IgD-negative memory B cell (primary cell): ENCODE measurements around the gene UQCRH. TPM values are rescaled to one million over a fixed set of nuclear protein-coding genes. Genes with fewer than 3 reads are reported as not detected.
"Not testable (repeated sequence)": the region's sequence is repeated elsewhere in the genome, so short reads cannot be mapped to it uniquely, and the experiment has no call there.

ENCODE experiments used
- H3K27ac Mint-ChIP-seq, 3 donors: one replicate each; pipeline ENCODE4 v1.8.0; 2020 to 2022; ENCODE audit warnings: mild to moderate bottlenecking in 3 of 3, mixed read lengths in 3 of 3, moderate library complexity in 1 of 3
- H3K27me3 Mint-ChIP-seq: one replicate; pipeline ENCODE4 v1.8.0; 2021; ENCODE audit warnings: mixed read lengths
- H3K36me3 Mint-ChIP-seq: one replicate; pipeline ENCODE4 v1.8.0; 2020; ENCODE audit warnings: mild to moderate bottlenecking, mixed read lengths
- H3K4me1 Mint-ChIP-seq, 3 donors: one replicate each; pipeline ENCODE4 v1.8.0; 2020 to 2022; ENCODE audit warnings: mixed read lengths in 3 of 3, mild to moderate bottlenecking in 1 of 3
- H3K4me3 Mint-ChIP-seq, 4 donors: one replicate each; pipeline ENCODE4 v1.8.0; 2020 to 2022; ENCODE audit warnings: mild to moderate bottlenecking in 4 of 4, mixed read lengths in 4 of 4, moderate library complexity in 3 of 4
- H3K9me3 Mint-ChIP-seq, 3 donors: one replicate each; pipeline ENCODE4 v1.8.0; 2020 to 2021; ENCODE audit warnings: mixed read lengths in 3 of 3, mild to moderate bottlenecking in 1 of 3
- polyA plus RNA-seq: library from polyadenylated mRNA; unstranded; fragments of 300-500 nt; fragmentation: Illumina TruSeq; gene quantifications from one replicate; pipeline ENCODE4 v1.2.3, GENCODE V29; 2021

Gene UQCRH
- polyA plus RNA-seq, 1 donor from 2014 or later = 310 TPM

GRCh38 chr1:46315669-46316403, 12.3 kb downstream of the UQCRH start:
- Mint-ChIP-seq H3K4me1 (peaks cover 0 to under 1% (median 0%) of the 10 kb centered on the region in 3 donors), H3K36me3 (peaks cover 4% of the 10 kb centered on the region), H3K27me3 (no peaks in the 10 kb centered on the region), H3K4me3 (no peak overlapping the region), H3K9me3 (no peaks in the 10 kb centered on the region), H3K27ac (peak overlapping the region in 1 of 3 donors; percentile 15)

DNA sequence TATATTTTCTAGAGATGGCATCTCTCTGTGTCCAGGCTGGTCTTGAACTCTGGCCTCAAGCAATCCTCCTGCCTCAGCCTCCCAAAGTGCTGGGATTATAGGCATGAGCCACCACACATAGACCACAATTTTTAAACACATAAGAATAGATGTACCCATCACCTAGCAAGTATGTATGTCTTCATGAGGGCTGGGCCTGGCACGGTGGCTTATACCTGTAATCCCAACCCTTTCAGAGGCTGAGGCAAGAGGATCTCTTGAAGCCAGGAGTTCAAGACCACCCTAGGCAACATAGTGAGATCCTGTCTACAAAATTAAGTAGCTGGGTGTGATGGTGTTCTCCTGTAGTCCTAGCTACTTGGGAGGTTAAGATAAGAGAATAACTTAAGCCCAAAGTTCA, 13.8 kb downstream of the UQCRH start:
- H3K4me3 Mint-ChIP-seq = no peak overlapping the region
- H3K9me3 Mint-ChIP-seq = no peaks in the 10 kb centered on the region
- peaks cover 4% of the 10 kb centered on the region for H3K36me3 Mint-ChIP-seq
- H3K27me3 Mint-ChIP-seq = no peaks in the 10 kb centered on the region
- H3K27ac Mint-ChIP-seq = no peak overlapping the region
- peaks cover 0 to 8% (median 2%) of the 10 kb centered on the region in 3 donors for H3K4me1 Mint-ChIP-seq

GRCh38 chr1:46319301-46319700, 15.8 kb downstream of the UQCRH start:
- H3K27me3 Mint-ChIP-seq, H3K36me3 Mint-ChIP-seq, H3K4me1 Mint-ChIP-seq, H3K4me3 Mint-ChIP-seq, H3K27ac Mint-ChIP-seq, H3K9me3 Mint-ChIP-seq: not testable (repeated sequence)

DNA sequence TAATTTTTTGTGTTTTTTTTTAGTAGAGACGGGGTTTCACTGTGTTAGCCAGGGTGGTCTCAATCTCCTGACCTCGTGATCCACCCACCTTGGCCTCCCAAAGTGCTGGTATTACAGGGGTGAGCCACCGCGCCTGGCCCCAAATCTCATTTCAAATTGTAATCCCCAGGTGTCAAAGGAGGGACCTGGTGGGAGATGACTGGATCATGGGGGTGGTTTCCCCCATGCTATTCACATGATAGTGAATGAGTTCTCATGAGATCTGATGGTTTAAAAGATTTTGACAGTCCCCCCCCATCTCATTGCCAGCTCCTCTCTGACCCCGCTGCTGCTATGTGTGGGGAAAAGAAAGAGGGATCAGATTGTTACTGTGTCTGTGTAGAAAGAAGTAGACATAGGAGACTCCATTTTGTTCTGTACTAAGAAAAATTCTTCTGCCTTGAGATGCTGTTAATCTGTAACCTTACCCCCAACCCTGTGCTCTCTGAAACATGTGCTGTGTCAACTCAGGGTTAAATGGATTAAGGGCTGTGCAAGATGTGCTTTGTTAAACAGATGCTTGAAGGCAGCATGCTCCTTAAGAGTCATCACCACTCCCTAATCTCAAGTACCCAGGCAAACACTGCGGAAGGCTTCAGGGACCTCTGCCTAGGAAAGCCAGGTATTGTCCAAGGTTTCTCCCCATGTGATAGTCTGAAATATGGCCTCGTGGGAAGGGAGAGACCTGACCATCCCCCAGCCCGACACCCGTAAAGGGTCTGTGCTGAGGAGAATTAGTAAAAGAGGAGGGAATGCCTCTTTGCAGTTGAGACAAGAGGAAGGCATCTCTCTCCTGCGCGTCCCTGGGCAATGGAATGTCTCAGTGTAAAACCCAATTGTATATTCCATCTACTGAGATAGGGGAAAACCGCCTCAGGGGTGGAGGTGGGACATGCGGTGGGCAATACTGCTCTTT, 16.7 kb downstream of the UQCRH start:
- Mint-ChIP-seq H3K27ac (peak overlapping the region in 2 of 3 donors; percentile 19 to 68), H3K4me1 (peaks cover 2 to 11% (median 3%) of the 10 kb centered on the region in 3 donors)
- not testable (repeated sequence) for H3K27me3 Mint-ChIP-seq, H3K4me3 Mint-ChIP-seq, H3K9me3 Mint-ChIP-seq, H3K36me3 Mint-ChIP-seq

DNA sequence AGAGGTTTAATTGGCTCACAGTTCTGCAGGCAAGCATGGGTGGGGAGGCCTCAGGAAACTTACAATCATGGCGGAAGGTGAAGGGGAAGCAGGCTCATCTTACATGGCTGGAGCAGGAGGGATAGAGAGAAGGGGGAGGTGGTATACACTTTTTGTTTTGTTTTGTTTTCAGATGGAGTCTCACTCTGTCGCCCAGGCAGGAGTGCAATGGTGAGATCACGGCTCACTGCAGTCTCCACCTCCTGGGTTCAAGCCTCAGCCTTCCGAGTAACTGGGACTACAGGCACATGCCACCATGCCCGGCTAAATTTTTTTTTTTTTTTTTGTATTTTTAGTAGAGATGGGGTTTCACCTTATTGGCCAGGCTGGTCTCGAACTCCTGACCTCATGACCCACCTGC, 18.7 kb downstream of the UQCRH start:
- H3K9me3 Mint-ChIP-seq, H3K27me3 Mint-ChIP-seq, H3K36me3 Mint-ChIP-seq: not testable (repeated sequence)
- H3K4me3 Mint-ChIP-seq = peak overlapping the region in 1 of 4 donors; percentile 0
- peak overlapping the region in 1 of 3 donors; percentile 23 for H3K27ac Mint-ChIP-seq
- peaks cover 14 to 23% (median 16%) of the 10 kb centered on the region in 3 donors for H3K4me1 Mint-ChIP-seq

GRCh38 chr1:46325285-46326076, 22.0 kb downstream of the UQCRH start:
- H3K36me3 Mint-ChIP-seq, H3K9me3 Mint-ChIP-seq, H3K27me3 Mint-ChIP-seq: not testable (repeated sequence)
- peak overlapping the region; percentile 93 to 99 (median 96) for H3K27ac Mint-ChIP-seq
- H3K4me1 Mint-ChIP-seq = peaks cover 21 to 34% (median 26%) of the 10 kb centered on the region in 3 donors
- peak overlapping the region in 3 of 4 donors; percentile 51 to 82 (median 54) for H3K4me3 Mint-ChIP-seq

- peak overlapping the region in 2 of 3 donors; percentile 23 to 60 for H3K27ac Mint-ChIP-seq
- not testable (repeated sequence) for H3K27me3 Mint-ChIP-seq, H3K9me3 Mint-ChIP-seq, H3K36me3 Mint-ChIP-seq
- H3K4me1 Mint-ChIP-seq = peaks cover 42 to 51% (median 42%) of the 10 kb centered on the region in 3 donors
- H3K4me3 Mint-ChIP-seq = peak overlapping the region in 2 of 4 donors; percentile 52 to 76
These were observed 24.7 kb downstream of the UQCRH start for GRCh38 chr1:46328182-46328581.

DNA sequence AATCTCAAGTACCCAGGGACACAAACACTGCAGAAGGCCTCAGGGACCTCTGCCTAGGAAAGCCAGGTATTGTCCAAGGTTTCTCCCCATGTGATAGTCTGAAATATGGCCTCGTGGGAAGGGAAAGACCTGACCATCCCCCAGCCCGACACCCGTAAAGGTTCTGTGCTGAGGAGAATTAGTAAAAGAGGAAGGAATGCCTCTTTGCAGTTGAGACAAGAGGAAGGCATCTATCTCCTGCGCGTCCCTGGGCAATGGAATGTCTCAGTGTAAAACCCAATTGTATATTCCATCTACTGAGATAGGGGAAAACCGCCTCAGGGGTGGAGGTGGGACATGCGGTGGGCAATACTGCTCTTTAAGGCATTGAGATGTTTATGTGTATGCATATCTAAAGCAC, 26.3 kb downstream of the UQCRH start:
- not testable (repeated sequence) for H3K27me3 Mint-ChIP-seq, H3K9me3 Mint-ChIP-seq, H3K36me3 Mint-ChIP-seq
- H3K4me1 Mint-ChIP-seq = peaks cover 53 to 57% (median 53%) of the 10 kb centered on the region in 3 donors
- H3K27ac Mint-ChIP-seq = peak overlapping the region; percentile 27 to 97 (median 63)
- peak overlapping the region; percentile 50 to 85 (median 82) for H3K4me3 Mint-ChIP-seq

GRCh38 chr1:46330381-46330780, 26.9 kb downstream of the UQCRH start:
- H3K27me3 Mint-ChIP-seq, H3K9me3 Mint-ChIP-seq, H3K36me3 Mint-ChIP-seq: not testable (repeated sequence)
- Mint-ChIP-seq H3K4me3 (peak overlapping the region; percentile 50 to 85 (median 70)), H3K4me1 (peaks cover 49 to 54% (median 50%) of the 10 kb centered on the region in 3 donors), H3K27ac (peak overlapping the region in 2 of 3 donors; percentile 97 to 98)

GRCh38 chr1:46331786-46332540, 28.5 kb downstream of the UQCRH start:
- peak overlapping the region; percentile 96 to 98 (median 97) for H3K27ac Mint-ChIP-seq
- H3K4me3 Mint-ChIP-seq = peak overlapping the region; percentile 78 to 96 (median 80)
- not testable (repeated sequence) for H3K27me3 Mint-ChIP-seq

GRCh38 chr1:46333300-46334029, 30.0 kb downstream of the UQCRH start:
- Mint-ChIP-seq H3K36me3 (peaks cover 3% of the 10 kb centered on the region), H3K27me3 (no peaks in the 10 kb centered on the region), H3K9me3 (no peaks in the 10 kb centered on the region), H3K4me3 (peak overlapping the region in 3 of 4 donors; percentile 43 to 96 (median 81)), H3K27ac (peak overlapping the region; percentile 90 to 97 (median 96)), H3K4me1 (peaks cover 33 to 39% (median 37%) of the 10 kb centered on the region in 3 donors)

More at GRCh38 chr1:46331786-46332540, 28.5 kb downstream of the UQCRH start:
- not testable (repeated sequence) for H3K36me3 Mint-ChIP-seq, H3K9me3 Mint-ChIP-seq
- H3K4me1 Mint-ChIP-seq = peaks cover 40 to 44% (median 41%) of the 10 kb centered on the region in 3 donors

DNA sequence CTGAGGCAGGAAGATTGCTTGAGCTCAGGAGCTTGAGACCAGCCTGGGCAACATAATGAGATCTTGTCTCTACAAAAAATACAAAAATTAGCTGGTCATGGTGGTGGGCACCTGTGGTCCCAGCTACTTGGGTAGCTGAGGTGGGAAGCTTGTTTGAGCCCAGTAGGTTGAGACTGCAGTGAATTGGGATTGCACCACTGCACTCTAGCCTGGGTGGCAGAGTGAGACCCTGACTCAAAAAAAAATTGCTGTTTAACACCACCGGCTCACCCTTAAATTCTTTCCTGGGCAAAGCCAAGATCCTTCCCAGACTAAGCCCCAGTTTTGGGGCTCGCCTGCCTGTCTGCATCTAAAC, 30.5 kb downstream of the UQCRH start:
- Mint-ChIP-seq H3K36me3 (peaks cover 3% of the 10 kb centered on the region), H3K27ac (peak overlapping the region; percentile 90 to 97 (median 96)), H3K27me3 (no peaks in the 10 kb centered on the region), H3K4me1 (peaks cover 35 to 39% (median 37%) of the 10 kb centered on the region in 3 donors), H3K9me3 (no peaks in the 10 kb centered on the region), H3K4me3 (peak overlapping the region in 2 of 4 donors; percentile 8 to 81)

GRCh38 chr1:46335081-46335480, 31.6 kb downstream of the UQCRH start:
- Mint-ChIP-seq H3K9me3 (peaks cover 0 to 2% (median 0%) of the 10 kb centered on the region in 3 donors), H3K27me3 (no peaks in the 10 kb centered on the region), H3K4me1 (peaks cover 35 to 36% (median 35%) of the 10 kb centered on the region in 3 donors), H3K27ac (no peak overlapping the region), H3K4me3 (peak overlapping the region in 1 of 4 donors; percentile 26), H3K36me3 (peaks cover 3% of the 10 kb centered on the region)
